Motor neuron (in vitro differentiated cells): ENCODE data around the gene MATN4. TPM values are rescaled to one million over a fixed set of nuclear protein-coding genes. Genes with fewer than 3 reads are reported as not detected.
A peak's percentile ranks its signal among the peaks of the same experiment; 100 is the strongest.

Experiments
- ATAC-seq, 8 experiments: fragments of 200-7000 bp; cut with Tn5 transposase; replicated peaks in 6 of 8; 2 replicates each; pipeline ENCODE4 v1.8.0; 2021; ENCODE audit warnings: mild to moderate bottlenecking in 8 of 8, moderate library complexity in 8 of 8
- H3K27ac ChIP-seq, 2 donors: fragments of 250-450 bp; sonication (Bioruptor Pico); 2 replicates each; pipeline ENCODE4 v1.9.0; 2021; ENCODE audit warnings: antibody characterized with exemption in 2 of 2, mild to moderate bottlenecking in 2 of 2, moderate library complexity in 1 of 2
- H3K4me1 ChIP-seq, 2 donors: fragments of 250-450 bp; sonication (Bioruptor Pico); replicated peaks in 1 of 2; 2 replicates each; pipeline ENCODE4 v1.6.1; 2021; ENCODE audit warnings: antibody characterized with exemption in 2 of 2, mild to moderate bottlenecking in 2 of 2, moderate library complexity in 1 of 2
- H3K4me3 ChIP-seq, 5 donors: fragments of 250-450 bp; sonication (Bioruptor Pico); 2 replicates each; pipeline ENCODE4 v1.9.0; 2021; ENCODE audit warnings: antibody characterized with exemption in 5 of 5, mild to moderate bottlenecking in 5 of 5, moderate library complexity in 4 of 5
- WGBS, 10 experiments: fragments of 450-650 bp; shearing (Covaris generic); methylation state at CpG; one replicate each; pipeline ENCODE4 v1.0.0; 2022; 5-methylcytosine and 5-hydroxymethylcytosine counted together
- in situ Hi-C, 9 experiments: fragments of 400-800 bp; cut with MboI; loops; one replicate each; pipeline ENCODE4 v1.15.0; 2021; ENCODE audit warnings: low sequenced_read_pairs in 9 of 9, low pct_unique_long_range_greater_than_20kb in 2 of 9; ENCODE audit not compliant: unreplicated experiment in 9 of 9
- total RNA-seq, 8 experiments: library from RNA; unstranded; fragments of 300-600 nt; gene quantifications; 2 replicates each; pipeline versions ENCODE4 v1.2.3 to v1.2.4, GENCODE V29; 2022

The MATN4 gene
- total RNA-seq, 8 experiments from 2014 or later: 0.08 to 0.31 (median 0.20) TPM; not detected in 4

DNA sequence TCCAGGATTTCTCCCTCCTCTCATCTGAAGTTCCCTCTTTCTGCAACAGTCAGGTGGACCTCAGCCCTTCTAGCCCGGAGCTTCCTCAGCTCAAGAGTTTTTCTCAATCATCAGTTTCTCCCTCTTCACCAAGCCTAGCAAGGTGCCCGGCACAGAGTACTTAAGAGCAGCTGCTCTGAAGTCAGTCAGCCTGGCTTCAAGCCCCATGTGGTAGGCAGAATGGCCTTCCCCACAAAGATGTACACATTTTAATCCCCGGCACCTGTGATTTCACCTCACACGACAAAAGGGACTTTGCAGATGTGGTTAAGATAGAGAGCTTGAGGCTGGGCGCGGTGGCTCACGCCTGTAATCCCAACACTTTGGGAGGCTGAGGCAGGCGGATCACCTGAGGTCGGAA, 16.6 kb downstream of the MATN4 start:
- Histone ChIP-seq H3K4me1 (peaks cover 0 to 3% of the 10 kb centered on the region in 2 donors), H3K4me3 (no peak overlapping the region), H3K27ac (no peak overlapping the region)
- ATAC-seq: no peak
- in situ Hi-C loops: loop anchor here in 6 of 9 experiments (25.0 kb wide), 3 partner anchors 154 to 254 kb away; partner anchors contain the start of genes KCNS1 (in 1 of the 6), WFDC12 (in 1 of the 6) and WFDC5 (in 1 of the 6)
- WGBS, 10 experiments: 77 to 97% (median 89%) methylated on average over 2 to 6 of the region's 9 CpGs; no CpG with 5 or more reads in 3 of the 10 experiments

DNA sequence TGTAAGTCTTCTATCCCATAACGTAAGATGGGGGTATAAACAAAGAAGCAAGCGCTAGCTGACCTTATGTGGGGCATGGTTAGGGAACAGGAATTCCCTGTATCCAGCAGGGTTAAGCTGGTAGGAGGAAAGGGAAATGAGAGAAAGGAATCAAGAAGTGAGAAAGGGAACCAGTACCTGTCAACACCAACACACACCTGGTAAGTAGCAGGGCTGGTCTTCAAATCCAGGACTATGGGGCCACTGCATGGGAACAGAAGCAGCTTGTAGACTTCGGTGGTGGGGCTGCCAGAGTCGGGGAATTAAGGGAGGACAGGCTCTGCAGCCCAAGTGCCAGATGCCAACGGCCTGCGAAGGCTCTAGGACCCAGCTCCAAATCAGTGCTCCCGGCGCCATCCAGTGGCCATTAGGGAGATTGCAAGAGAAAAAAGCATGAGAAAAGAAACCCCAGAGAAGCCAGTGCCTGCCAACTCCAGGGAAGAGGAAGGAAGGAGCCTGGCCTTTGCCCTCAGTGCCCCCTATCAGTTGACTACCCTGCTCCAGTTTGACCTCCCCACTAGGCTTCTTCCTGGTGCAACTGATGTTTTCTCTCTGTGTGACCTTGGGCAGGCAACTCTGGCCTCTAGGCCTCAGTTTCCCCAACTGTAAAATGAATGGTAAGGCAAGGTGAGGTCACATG, 17.3 kb downstream of the MATN4 start:
- peak; percentile 19 to 59 (median 34) for ATAC-seq
- in situ Hi-C loops: loop anchor here in 6 of 9 experiments (25.0 kb wide), 3 partner anchors 154 to 254 kb away; partner anchors contain the start of genes KCNS1 (in 1 of the 6), WFDC12 (in 1 of the 6) and WFDC5 (in 1 of the 6)
- Histone ChIP-seq H3K4me1 (peaks cover 0 to 3% of the 10 kb centered on the region in 2 donors), H3K4me3 (no peak overlapping the region), H3K27ac (no peak overlapping the region)
- 24 to 100% (median 48%) methylated on average over 1 to 6 of the region's 8 CpGs; no CpG with 5 or more reads in 3 of the 10 experiments for WGBS, 10 experiments

DNA sequence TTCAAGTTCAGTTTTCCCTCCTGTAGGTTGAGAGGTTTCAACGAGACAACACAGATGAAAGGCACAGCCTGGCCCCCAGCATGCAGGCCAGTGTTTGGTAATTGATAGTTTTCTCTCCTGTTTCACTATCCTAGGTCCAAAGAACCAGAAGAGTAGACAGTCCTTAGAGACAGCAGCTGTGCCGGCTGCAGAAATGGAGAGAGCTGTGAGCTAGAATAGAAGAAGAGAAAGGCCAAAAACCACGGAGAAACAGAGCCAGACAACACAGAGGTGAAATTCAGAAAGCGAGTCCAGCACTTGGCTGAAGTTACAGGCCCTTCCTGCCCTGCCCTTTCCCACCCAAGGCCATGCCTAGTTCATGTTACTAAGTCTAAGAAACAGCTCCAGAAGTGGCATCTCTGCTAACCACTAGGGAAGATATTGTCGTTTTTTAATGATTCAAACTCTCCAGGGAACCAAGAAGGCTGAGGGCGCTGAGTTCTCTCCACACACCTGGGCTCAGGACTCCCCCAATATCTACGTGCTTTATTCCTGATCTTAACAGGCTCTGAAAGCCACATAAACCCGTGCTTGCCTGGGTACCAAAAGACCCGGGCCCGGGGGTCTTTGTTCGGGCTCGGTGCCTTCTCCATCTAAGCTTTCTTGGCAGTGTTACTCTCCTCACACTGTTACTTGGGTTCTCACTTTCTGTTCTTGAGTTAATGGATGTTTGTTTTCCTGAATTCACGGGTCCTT, 18.0 kb downstream of the MATN4 start:
- H3K27ac ChIP-seq: no peak overlapping the region
- ATAC-seq: no peak
- 17 to 100% (median 71%) methylated on average over 1 to 12 of the region's 13 CpGs for WGBS, 10 experiments

DNA sequence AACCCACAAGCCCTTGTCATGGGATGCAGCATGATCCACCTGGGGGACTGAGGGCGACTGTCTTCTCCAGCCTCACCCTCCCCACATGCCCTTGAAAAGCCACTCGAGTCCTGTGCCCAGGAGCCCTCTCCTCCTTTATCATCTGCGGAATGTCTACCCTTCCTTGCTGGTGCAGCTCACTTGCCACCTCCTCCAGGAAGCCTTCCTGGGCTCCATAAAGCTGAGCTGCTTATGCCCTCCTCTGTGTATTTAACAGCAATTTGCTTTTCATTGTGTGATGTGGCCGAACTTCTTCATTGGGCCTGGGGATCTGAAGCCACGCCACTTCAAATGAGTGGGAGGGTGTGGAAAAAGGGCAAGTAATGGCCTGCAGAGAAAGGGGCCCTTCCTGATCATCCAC, 19.2 kb downstream of the MATN4 start:
- WGBS, 10 experiments: 60 to 100% (median 89%) methylated on average over 1 to 5 of the region's 5 CpGs; no CpG with 5 or more reads in 4 of the 10 experiments
- H3K27ac ChIP-seq: no peak overlapping the region
- ATAC-seq: no peak
- H3K4me3 ChIP-seq: no peak overlapping the region
- in situ Hi-C loops: loop anchor here in 6 of 9 experiments (25.0 kb wide), 3 partner anchors 152 to 252 kb away; partner anchors contain the start of genes KCNS1 (in 1 of the 6), WFDC12 (in 1 of the 6) and WFDC5 (in 1 of the 6)
- H3K4me1 ChIP-seq: peaks cover 0 to 3% of the 10 kb centered on the region in 2 donors

More for the DNA sequence above, 18.0 kb downstream of the MATN4 start:
- in situ Hi-C loops: loop anchor here in 6 of 9 experiments (25.0 kb wide), 3 partner anchors 153 to 253 kb away; partner anchors contain the start of genes KCNS1 (in 1 of the 6), WFDC12 (in 1 of the 6) and WFDC5 (in 1 of the 6)
- Histone ChIP-seq H3K4me3 (no peak overlapping the region), H3K4me1 (peaks cover 0 to 3% of the 10 kb centered on the region in 2 donors)

DNA sequence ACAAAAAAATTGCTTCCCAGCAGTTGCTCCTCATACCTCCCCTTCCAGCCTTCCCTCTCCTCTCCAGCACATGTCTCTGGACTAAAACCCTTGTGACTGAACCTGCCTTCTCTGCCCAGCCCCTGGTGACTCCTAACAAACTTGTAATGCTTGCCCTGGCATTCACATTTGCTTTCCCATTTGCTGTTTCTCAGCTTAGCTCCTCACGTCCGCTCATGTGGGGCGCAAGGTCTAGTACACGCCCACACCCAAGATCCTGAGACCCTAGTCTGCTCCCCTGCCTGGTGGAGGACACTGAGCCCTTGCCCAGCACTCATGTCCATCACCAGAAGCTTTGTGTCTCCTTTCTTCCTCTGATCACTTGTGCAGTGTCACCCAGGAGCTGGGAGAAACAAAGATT, 19.7 kb downstream of the MATN4 start:
- ATAC-seq: no peak
- peaks cover 0 to 3% of the 10 kb centered on the region in 2 donors for H3K4me1 ChIP-seq
- 79 to 93% methylated on average over 4 of the region's 4 CpGs; no CpG with 5 or more reads in 8 of the 10 experiments for WGBS, 10 experiments
- no peak overlapping the region for H3K4me3 ChIP-seq
- H3K27ac ChIP-seq: no peak overlapping the region
- in situ Hi-C loops: loop anchor here in 6 of 9 experiments (25.0 kb wide), 3 partner anchors 151 to 251 kb away; partner anchors contain the start of genes KCNS1 (in 1 of the 6), WFDC12 (in 1 of the 6) and WFDC5 (in 1 of the 6)

- Histone ChIP-seq H3K27ac (no peak overlapping the region), H3K4me3 (no peak overlapping the region), H3K4me1 (no peaks in the 10 kb centered on the region)
- in situ Hi-C loops: loop anchor here in 6 of 9 experiments (25.0 kb wide), 3 partner anchors 146 to 246 kb away; partner anchors contain the start of genes KCNS1 (in 1 of the 6), WFDC12 (in 1 of the 6) and WFDC5 (in 1 of the 6)
- peak in 4 of 8 experiments; percentile 15 to 85 (median 73) for ATAC-seq
- 0 to 70% (median 11%) methylated on average over 1 to 3 of the region's 4 CpGs; no CpG with 5 or more reads in 5 of the 10 experiments for WGBS, 10 experiments
These were observed 24.5 kb downstream of the MATN4 start for GRCh38 chr20:45283551-45284057.

- in situ Hi-C loops: loop anchor here in 6 of 9 experiments (25.0 kb wide), 3 partner anchors 146 to 246 kb away; partner anchors contain the start of genes KCNS1 (in 1 of the 6), WFDC12 (in 1 of the 6) and WFDC5 (in 1 of the 6)
These were observed 25.2 kb downstream of the MATN4 start for GRCh38 chr20:45282700-45283550.

DNA sequence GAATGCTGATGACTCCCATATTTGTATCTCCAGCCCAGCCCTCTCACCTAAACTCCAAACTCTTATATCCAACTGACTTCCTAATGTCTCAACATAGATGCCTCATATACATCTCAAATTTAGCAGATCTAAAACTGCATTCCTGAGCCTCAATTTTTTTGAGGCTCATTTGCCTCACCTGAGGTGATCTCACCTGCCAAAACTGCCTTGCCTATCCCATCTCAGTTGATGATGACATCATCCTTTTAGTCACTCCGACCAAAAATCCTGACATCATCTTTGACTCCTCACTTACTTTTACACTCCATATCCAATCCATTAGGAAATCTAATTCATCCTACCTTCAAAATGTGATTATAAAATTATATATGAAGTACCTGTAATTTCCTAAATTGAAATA, 28.1 kb downstream of the MATN4 start:
- Histone ChIP-seq H3K4me1 (no peaks in the 10 kb centered on the region), H3K27ac (no peak overlapping the region), H3K4me3 (no peak overlapping the region)
- WGBS, 10 experiments: 0 to 100% (median 71%) methylated on average over 1 of the region's 1 CpG; no CpG with 5 or more reads in 1 of the 10 experiments
- in situ Hi-C loops: loop anchor here in 6 of 9 experiments (25.0 kb wide), 3 partner anchors 143 to 243 kb away; partner anchors contain the start of genes KCNS1 (in 1 of the 6), WFDC12 (in 1 of the 6) and WFDC5 (in 1 of the 6)
- ATAC-seq: peak in 1 of 8 experiments; percentile 42

More at GRCh38 chr20:45282700-45283550, 25.2 kb downstream of the MATN4 start:
- no peak overlapping the region for H3K27ac ChIP-seq
- peak in 2 of 8 experiments; percentile 35 to 44 for ATAC-seq
- H3K4me3 ChIP-seq: no peak overlapping the region
- H3K4me1 ChIP-seq: no peaks in the 10 kb centered on the region
- WGBS, 10 experiments: 39 to 100% (median 67%) methylated on average over 1 to 4 of the region's 7 CpGs; no CpG with 5 or more reads in 5 of the 10 experiments

DNA sequence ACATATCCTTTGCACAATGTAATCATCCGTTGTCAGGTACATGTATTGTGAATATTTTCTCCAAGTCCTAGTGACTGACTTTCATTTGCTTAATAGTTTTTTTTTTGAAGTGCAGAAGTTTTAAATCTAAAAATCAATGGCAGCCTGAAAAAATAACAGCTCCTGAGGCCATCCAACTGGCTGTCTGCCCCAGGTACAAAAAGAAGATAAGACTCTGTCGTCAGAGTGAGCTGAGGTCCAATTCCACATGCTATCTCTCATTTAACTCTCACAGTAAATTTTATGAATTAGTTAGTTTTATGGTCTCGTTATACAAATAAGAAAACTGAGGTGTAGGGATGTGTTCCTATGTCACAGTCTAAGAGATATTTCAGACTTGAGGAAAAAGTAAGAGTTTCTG, 32.8 kb downstream of the MATN4 start:
- Histone ChIP-seq H3K4me3 (no peak overlapping the region), H3K4me1 (no peaks in the 10 kb centered on the region), H3K27ac (no peak overlapping the region)
- no peak for ATAC-seq
- in situ Hi-C loops: loop anchor here in 6 of 9 experiments (25.0 kb wide), 3 partner anchors 138 to 238 kb away; partner anchors contain the start of genes KCNS1 (in 1 of the 6), WFDC12 (in 1 of the 6) and WFDC5 (in 1 of the 6)
- WGBS, 10 experiments: 0 to 92% (median 77%) methylated on average over 1 to 3 of the region's 3 CpGs; no CpG with 5 or more reads in 1 of the 10 experiments

DNA sequence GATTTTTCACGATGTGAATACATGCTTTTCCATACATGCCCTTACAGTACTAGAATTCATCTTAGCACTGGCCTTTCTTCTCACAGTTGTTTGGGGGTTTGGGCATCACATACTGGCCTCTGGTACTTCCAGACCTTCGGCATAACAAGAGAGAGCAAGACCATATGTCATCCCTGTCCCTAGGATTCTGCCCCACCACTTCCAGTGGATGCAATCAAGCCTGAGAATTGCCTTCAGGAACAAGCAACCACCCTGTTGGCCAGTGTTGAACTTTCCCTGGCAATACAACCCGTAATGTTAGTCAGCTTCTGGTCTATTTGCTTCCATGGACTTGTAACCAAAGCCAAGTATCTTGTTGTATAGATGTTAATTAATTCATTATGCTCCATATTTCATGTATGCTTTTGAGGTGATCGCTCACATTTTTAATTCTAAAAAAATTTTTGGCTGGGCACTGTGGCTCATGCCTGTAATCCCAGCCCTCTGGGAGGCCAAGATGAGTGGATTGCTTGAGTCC, 38.3 kb downstream of the MATN4 start:
- in situ Hi-C loops: no loop called here
- Histone ChIP-seq H3K4me3 (no peak overlapping the region), H3K27ac (no peak overlapping the region), H3K4me1 (no peaks in the 10 kb centered on the region)
- WGBS, 10 experiments: 14 to 98% (median 80%) methylated on average over 2 to 4 of the region's 4 CpGs; no CpG with 5 or more reads in 2 of the 10 experiments
- ATAC-seq: peak in 1 of 8 experiments; percentile 14

DNA sequence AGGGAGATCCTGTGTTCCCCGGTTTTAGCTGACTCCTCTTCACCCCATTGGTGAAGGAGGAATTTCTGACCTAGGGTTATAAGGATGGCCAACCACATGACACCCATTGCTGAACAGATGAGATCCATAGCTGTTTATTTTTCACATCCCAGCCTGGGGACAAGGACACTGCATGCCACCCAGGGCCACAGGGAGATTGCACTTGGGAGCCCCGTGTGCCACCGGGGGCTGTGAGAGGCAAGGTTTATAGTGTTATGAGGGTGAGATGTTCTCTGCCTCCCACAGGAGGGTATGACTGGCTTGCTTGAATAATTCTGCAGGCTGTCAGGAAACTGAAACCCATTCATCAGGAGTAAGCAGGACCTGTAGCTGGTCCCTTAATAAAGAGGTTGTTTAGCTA, 39.0 kb downstream of the MATN4 start:
- H3K4me1 ChIP-seq: no peaks in the 10 kb centered on the region
- in situ Hi-C loops: no loop called here
- no peak overlapping the region for H3K4me3 ChIP-seq
- H3K27ac ChIP-seq: no peak overlapping the region
- 20 to 100% (median 78%) methylated on average over 2 to 3 of the region's 3 CpGs; no CpG with 5 or more reads in 4 of the 10 experiments for WGBS, 10 experiments
- ATAC-seq: peak in 1 of 8 experiments; percentile 33
